Fibroblast of pulmonary artery (primary cell): ENCODE results near the gene ABHD15.
"Not testable (repeated sequence)": the region's sequence is repeated elsewhere in the genome, so short reads cannot be mapped to it uniquely, and the experiment has no call there.

ENCODE experiments used
- DNase-seq: peaks from one replicate; pipeline ENCODE4 v3.0.0-alpha.2; 2010; ENCODE audit warnings: low read depth
- H3K4me3 ChIP-seq: replicated peaks from 2 replicates; pipeline ENCODE4 v1.5.1; 2011; ENCODE audit warnings: low read depth, mild to moderate bottlenecking, control low read depth, low read length, moderate library complexity
- CTCF ChIP-seq: IDR thresholded peaks from 2 replicates; pipeline ENCODE4 v1.5.1; 2011; ENCODE audit warnings: mild to moderate bottlenecking, control low read depth, low read length, inconsistent platforms; ENCODE audit errors: missing control alignments

Gene ABHD15

GRCh38 chr17:29559640-29560039 lies 7.2 kb downstream of the ABHD15 start:
- DNase-seq = no peak
- TF ChIP-seq CTCF = no peak

DNA sequence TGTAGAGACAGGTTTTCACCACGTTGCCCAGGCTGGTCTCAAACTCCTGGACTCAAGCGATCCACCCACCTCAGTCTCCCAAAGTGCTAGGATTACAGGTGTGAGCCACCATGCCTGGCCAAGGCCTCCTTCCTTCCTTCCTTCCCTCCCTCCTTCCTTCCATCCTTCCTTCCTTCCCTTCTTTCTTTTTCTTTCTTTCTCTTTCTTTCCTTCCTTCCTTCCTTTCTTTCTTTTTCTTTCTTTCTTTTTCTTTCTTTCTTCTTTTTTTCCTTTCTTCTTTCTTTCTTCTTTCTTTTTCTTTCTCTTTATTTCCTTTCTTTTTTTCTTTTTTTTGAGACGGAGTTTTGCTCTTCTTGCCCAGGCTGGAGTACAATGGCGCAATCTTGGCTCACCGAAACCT lies 8.7 kb downstream of the ABHD15 start:
- H3K4me3 ChIP-seq = not testable (repeated sequence)

More at GRCh38 chr17:29559640-29560039, 7.2 kb downstream of the ABHD15 start:
- no peak overlapping the region for H3K4me3 ChIP-seq

GRCh38 chr17:29557739-29558116 lies 9.1 kb downstream of the ABHD15 start:
- H3K4me3 ChIP-seq = no peak overlapping the region
- DNase-seq = no peak
- TF ChIP-seq CTCF = no peak

More for the DNA sequence above, 8.7 kb downstream of the ABHD15 start:
- DNase-seq = not testable (repeated sequence)

GRCh38 chr17:29557085-29557738 lies 9.6 kb downstream of the ABHD15 start:
- DNase-seq = peak; percentile 42
- no peak for TF ChIP-seq CTCF
- no peak overlapping the region for H3K4me3 ChIP-seq

- no peak overlapping the region for H3K4me3 ChIP-seq
- no peak for DNase-seq
- no peak for TF ChIP-seq CTCF
These were observed 11.0 kb downstream of the ABHD15 start for GRCh38 chr17:29555840-29556239.

DNA sequence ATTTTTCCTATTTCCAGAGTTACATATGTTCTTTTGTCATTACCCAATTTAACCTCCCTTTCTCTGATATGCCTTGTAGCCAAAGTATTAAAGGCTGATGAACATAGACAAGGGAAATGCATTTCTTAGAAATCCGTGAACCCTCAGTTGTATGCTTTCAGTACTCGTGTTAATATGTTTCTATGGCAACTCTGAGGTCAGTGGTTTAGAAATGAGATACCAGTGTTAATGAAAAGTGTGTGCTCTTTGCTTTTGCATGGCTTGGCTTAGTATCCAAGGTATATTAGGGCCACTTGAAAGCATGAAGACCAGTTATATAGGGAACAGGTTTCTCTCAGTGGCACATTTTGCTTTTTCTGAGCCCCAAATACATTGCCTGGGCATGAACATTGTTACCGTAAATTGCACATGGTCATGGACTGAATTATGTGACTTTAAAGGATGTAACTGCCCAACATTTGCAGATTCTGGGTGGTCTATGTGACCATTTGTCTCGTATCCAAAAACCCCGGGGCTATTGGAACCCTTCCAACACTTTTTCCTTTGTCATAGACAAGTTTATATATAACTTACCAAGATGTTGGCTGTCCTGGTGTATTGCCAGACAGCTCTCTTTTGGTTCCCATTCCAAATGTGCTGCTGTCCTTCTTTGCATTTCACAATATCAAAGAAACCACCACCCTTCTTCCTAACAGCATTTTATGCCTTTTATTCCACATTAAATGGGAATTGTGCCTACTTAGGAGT lies 17.5 kb downstream of the ABHD15 start:
- peak; percentile 31 for DNase-seq
- TF ChIP-seq CTCF = no peak
- no peak overlapping the region for H3K4me3 ChIP-seq

DNA sequence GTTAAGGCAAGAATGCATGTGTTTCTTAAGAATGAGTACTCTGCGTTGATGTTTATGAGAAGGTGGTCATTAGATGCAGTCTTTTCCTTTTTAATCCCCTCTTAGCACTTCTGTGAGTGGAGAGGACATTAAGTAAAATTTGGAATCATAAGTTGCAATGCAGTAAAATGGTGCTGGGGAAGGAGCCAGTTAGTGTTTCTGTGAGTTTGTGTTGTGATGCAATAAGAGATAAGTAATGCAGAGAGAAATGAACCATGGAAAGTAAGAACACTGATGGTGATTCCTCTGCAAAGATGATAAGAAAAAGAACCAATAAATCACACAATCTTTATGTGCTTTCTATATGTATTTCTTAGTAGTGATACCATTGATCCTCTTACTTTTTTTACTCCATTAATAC lies 20.0 kb downstream of the ABHD15 start:
- TF ChIP-seq CTCF = no peak
- H3K4me3 ChIP-seq = no peak overlapping the region
- DNase-seq = peak; percentile 33
